OCI-LY3 (cell line): ENCODE results near the gene ERVH48-1.
"Not testable (repeated sequence)": the region's sequence is repeated elsewhere in the genome, so short reads cannot be mapped to it uniquely, and the experiment has no call there.

Experiments used
- H2AFZ ChIP-seq: fragments of 200-600, 300-600 bp; shearing (Covaris generic); 2 replicates; pipeline ENCODE4 v1.6.0; 2014; ENCODE audit warnings: antibody characterized with exemption, low read depth, low read length
- H3K27ac ChIP-seq: fragments of 200-600, 300-600 bp; sonication (generic); 2 replicates; pipeline ENCODE4 v1.5.1; 2014; ENCODE audit warnings: mild to moderate bottlenecking, low read length, moderate library complexity, mixed read lengths
- H3K27me3 ChIP-seq: fragments of 200-600, 300-600 bp; sonication (generic); 2 replicates; pipeline ENCODE4 v1.6.1; 2014; ENCODE audit warnings: low read depth, low read length, mixed read lengths
- H3K36me3 ChIP-seq: fragments of 200-600, 300-600 bp; sonication (generic); replicated peaks from 2 replicates; pipeline ENCODE3; 2014; ENCODE audit warnings: low read depth, low read length, mixed read lengths
- H3K4me1 ChIP-seq: fragments of 300-600, 200-600 bp; sonication (generic); 2 replicates; pipeline ENCODE4 v1.6.1; 2014; ENCODE audit warnings: low read length, mixed read lengths
- H3K4me2 ChIP-seq: fragments of 200-600, 300-600 bp; sonication (generic); 2 replicates; pipeline ENCODE4 v1.6.1; 2014; ENCODE audit warnings: low read length, mixed read lengths
- H3K4me3 ChIP-seq: fragments of 300-600, 200-600 bp; sonication (generic); 2 replicates; pipeline ENCODE4 v1.5.1; 2014; ENCODE audit warnings: antibody characterized with exemption, mild to moderate bottlenecking, low read length, moderate library complexity
- H3K79me2 ChIP-seq: fragments of 300-600, 200-600 bp; shearing (Covaris generic); 2 replicates; pipeline ENCODE4 v1.6.1; 2014; ENCODE audit warnings: mild to moderate bottlenecking, low read length, mixed read lengths
- H3K9ac ChIP-seq: fragments of 300-600, 200-600 bp; shearing (Covaris generic); 2 replicates; pipeline ENCODE4 v1.6.0; 2014; ENCODE audit warnings: mild to moderate bottlenecking, low read length, moderate library complexity
- H3K9me3 ChIP-seq: fragments of 200-600, 300-600 bp; shearing (Covaris generic); 2 replicates; pipeline ENCODE4 v1.6.1; 2014; ENCODE audit warnings: low read length, mixed read lengths; ENCODE audit not compliant: insufficient read depth
- H4K20me1 ChIP-seq: fragments of 200-600, 300-600 bp; sonication (generic); 2 replicates; pipeline ENCODE4 v1.6.1; 2016; ENCODE audit warnings: low read length, mixed read lengths; ENCODE audit not compliant: insufficient read depth
- EZH2phosphoT487 ChIP-seq: fragments of 200-600 bp; shearing (Covaris generic); IDR thresholded peaks from 2 replicates; pipeline ENCODE4 v1.6.1; 2018; ENCODE audit warnings: antibody characterized with exemption, mixed run types, low read depth
- TF ChIP-seq, protein P1 (sequence below): fragments of 200-600, 300-600 bp; sonication (generic); IDR thresholded peaks from 2 replicates; pipeline ENCODE4 v1.5.1; 2014; ENCODE audit warnings: antibody characterized with exemption, low read length, low read depth

The ERVH48-1 gene

DNA sequence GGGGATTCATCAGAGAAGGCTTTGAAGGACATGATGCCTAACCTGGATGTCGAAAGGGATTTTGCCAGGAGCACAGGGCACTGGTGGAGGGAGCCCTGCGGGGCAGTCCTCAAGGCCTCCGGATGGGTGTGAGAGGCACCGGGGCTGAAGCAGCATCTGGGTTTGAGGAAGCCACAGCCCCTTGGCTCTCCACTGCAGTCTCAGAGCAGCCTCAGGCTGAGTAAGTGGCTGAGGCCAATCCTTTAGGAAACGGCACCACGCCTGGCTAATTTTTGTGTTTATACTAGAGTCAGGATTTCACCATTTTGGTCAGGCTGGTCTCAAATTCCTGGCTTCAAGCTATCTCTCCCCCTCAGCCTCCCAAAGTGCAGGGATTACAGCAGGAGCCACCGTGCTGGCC is 12.0 kb downstream of the ERVH48-1 start:
- Histone ChIP-seq H3K27me3 (no peaks in the 10 kb centered on the region), H3K4me2 (no peak overlapping the region), H3K36me3 (peaks cover 5% of the 10 kb centered on the region), H3K4me1 (no peaks in the 10 kb centered on the region), H3K9me3 (no peaks in the 10 kb centered on the region), H3K9ac (no peak overlapping the region), H3K4me3 (no peak overlapping the region), H4K20me1 (no peaks in the 10 kb centered on the region), H3K27ac (no peak overlapping the region), H2AFZ (no peak overlapping the region), H3K79me2 (no peaks in the 10 kb centered on the region)
- TF ChIP-seq EZH2phosphoT487: no peak
- TF ChIP-seq, protein P1, sequence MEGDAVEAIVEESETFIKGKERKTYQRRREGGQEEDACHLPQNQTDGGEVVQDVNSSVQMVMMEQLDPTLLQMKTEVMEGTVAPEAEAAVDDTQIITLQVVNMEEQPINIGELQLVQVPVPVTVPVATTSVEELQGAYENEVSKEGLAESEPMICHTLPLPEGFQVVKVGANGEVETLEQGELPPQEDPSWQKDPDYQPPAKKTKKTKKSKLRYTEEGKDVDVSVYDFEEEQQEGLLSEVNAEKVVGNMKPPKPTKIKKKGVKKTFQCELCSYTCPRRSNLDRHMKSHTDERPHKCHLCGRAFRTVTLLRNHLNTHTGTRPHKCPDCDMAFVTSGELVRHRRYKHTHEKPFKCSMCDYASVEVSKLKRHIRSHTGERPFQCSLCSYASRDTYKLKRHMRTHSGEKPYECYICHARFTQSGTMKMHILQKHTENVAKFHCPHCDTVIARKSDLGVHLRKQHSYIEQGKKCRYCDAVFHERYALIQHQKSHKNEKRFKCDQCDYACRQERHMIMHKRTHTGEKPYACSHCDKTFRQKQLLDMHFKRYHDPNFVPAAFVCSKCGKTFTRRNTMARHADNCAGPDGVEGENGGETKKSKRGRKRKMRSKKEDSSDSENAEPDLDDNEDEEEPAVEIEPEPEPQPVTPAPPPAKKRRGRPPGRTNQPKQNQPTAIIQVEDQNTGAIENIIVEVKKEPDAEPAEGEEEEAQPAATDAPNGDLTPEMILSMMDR: no peak

DNA sequence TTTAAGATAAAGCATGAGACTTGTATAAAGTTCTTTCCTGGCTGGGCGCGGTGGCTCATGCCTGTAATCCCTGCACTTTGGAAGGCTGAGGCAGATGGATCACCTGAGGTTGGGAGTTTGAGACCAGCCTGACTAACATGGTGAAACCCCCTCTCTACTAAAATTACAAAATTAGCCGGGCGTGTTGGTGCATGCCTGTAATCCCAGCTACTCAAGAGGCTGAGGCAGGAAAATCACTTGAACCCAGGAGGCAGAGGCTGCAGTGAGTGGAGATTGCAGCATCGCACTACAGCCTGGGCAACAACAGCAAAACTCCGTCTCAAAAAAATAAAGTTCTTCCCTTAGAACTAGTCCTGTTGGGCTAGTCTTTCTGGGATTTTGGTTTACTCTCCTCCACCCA is 13.5 kb downstream of the ERVH48-1 start:
- H3K79me2 ChIP-seq, H3K27ac ChIP-seq, H3K9me3 ChIP-seq, H2AFZ ChIP-seq, H3K27me3 ChIP-seq, H3K9ac ChIP-seq, H3K4me3 ChIP-seq, H4K20me1 ChIP-seq, H3K4me1 ChIP-seq, H3K36me3 ChIP-seq, H3K4me2 ChIP-seq: not testable (repeated sequence)

DNA sequence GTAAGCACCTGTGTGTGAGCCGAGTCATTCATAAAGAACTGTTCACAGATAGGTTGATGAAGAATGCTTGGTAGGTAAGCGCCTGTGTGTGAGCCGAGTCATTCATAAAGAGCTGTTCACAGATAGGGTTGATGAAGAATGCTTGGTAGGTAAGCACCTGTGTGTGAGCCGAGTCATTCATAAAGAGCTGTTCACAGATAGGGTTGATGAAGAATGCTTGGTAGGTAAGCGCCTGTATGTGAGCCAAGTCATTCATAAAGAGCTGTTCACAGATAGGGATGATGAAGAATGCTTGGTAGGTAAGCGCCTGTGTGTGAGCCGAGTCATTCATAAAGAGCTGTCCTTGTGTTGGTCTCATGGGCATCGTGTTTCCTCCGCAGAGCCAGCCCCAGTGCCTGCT is 16.9 kb downstream of the ERVH48-1 start:
- not testable (repeated sequence) for H3K27ac ChIP-seq, H2AFZ ChIP-seq, H3K9me3 ChIP-seq, H3K4me2 ChIP-seq, H3K4me1 ChIP-seq, H3K27me3 ChIP-seq, H3K4me3 ChIP-seq, H3K79me2 ChIP-seq, H3K9ac ChIP-seq, H4K20me1 ChIP-seq
- peaks cover 14% of the 10 kb centered on the region for H3K36me3 ChIP-seq

- Histone ChIP-seq H3K4me3 (no peak overlapping the region), H4K20me1 (no peaks in the 10 kb centered on the region), H3K36me3 (peaks cover 15% of the 10 kb centered on the region), H3K4me2 (no peak overlapping the region), H2AFZ (no peak overlapping the region), H3K27ac (no peak overlapping the region), H3K79me2 (0 out of 2 replicates have a peak, but pooled peaks cover 2% of the 10 kb centered on the region), H3K27me3 (no peaks in the 10 kb centered on the region), H3K9ac (no peak overlapping the region), H3K9me3 (no peaks in the 10 kb centered on the region), H3K4me1 (no peaks in the 10 kb centered on the region)
- TF ChIP-seq, protein P1: no peak
- no peak for TF ChIP-seq EZH2phosphoT487
Measured at GRCh38 chr21:42906233-42906632, 19.2 kb downstream of the ERVH48-1 start.

GRCh38 chr21:42905195-42905594 is 20.2 kb downstream of the ERVH48-1 start:
- H3K27me3 ChIP-seq: no peaks in the 10 kb centered on the region
- no peak overlapping the region for H3K27ac ChIP-seq
- no peaks in the 10 kb centered on the region for H3K4me1 ChIP-seq
- H3K79me2 ChIP-seq: peaks cover 5% of the 10 kb centered on the region; the same call in 1 of the 2 replicates
- H3K9ac ChIP-seq: no peak overlapping the region
- H3K36me3 ChIP-seq: peaks cover 18% of the 10 kb centered on the region
- H3K9me3 ChIP-seq: no peaks in the 10 kb centered on the region
- no peaks in the 10 kb centered on the region for H4K20me1 ChIP-seq
- H2AFZ ChIP-seq: no peak overlapping the region
- no peak overlapping the region for H3K4me2 ChIP-seq
- H3K4me3 ChIP-seq: no peak overlapping the region
- TF ChIP-seq, protein P1: no peak
- TF ChIP-seq EZH2phosphoT487: no peak
